Stimulated activated CD4-positive, alpha-beta T cell treated with anti-CD3 and anti-CD28 coated beads, Interleukin-1b, Interleukin-23, amount 100 ng/mL, for 1 hour (primary cell): ENCODE measurements around the gene CD48.
"Not testable (repeated sequence)": the region's sequence is repeated elsewhere in the genome, so short reads cannot be mapped to it uniquely, and the experiment has no call there.

ENCODE experiments used
- DNase-seq, 2 donors: peaks; one replicate each; pipeline ENCODE4 v3.0.0-alpha.2; 2020; ENCODE audit warnings: low read depth in 2 of 2

CD48 gene

GRCh38 chr1:160652924-160653619 lies 58.5 kb downstream of the CD48 start:
- no peak for DNase-seq

GRCh38 chr1:160652065-160652641 lies 59.5 kb downstream of the CD48 start:
- DNase-seq, result not testable (repeated sequence)

GRCh38 chr1:160651433-160652064 lies 60.1 kb downstream of the CD48 start:
- DNase-seq, result no peak

GRCh38 chr1:160647329-160647720 lies 64.3 kb downstream of the CD48 start:
- no peak for DNase-seq

DNA sequence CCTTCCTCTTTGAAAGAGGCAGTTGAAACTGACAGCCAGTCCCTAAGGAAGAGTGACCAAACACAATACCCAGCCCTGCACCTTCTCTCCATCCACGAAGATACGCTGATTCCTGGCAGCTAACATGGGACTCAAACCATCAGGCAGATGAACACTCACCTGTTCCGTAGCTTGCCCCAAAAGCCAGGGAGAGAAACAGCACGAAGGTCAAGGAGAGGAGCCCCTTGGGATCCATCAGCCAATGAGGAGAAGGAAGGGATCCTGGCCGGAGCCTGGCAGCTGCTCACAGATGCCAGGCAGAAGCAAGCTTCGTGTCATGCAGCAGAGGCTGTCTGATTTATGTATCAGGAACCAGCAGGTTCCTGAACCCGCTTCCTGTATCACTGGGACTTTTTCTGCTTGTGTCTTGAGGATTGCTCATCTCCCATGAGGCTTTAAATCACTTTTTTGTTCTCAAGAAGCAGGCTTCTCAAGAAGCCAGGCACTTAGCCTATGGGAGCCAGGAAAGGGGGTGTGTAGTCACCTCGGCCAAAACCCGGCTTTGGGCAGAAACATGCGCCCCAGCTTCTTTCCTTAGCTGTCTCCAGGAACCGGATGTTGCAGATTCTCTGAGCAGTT lies 64.8 kb downstream of the CD48 start, which contains the start of gene SLAMF1:
SLAMF1 (minus strand) TSS at position 334 of the 618 bp plus-strand sequence; CDS start at position 235, 99 bp downstream.
- DNase-seq, result no peak

- DNase-seq, result no peak
Measured at GRCh38 chr1:160646180-160646579, 65.4 kb downstream of the CD48 start.

DNA sequence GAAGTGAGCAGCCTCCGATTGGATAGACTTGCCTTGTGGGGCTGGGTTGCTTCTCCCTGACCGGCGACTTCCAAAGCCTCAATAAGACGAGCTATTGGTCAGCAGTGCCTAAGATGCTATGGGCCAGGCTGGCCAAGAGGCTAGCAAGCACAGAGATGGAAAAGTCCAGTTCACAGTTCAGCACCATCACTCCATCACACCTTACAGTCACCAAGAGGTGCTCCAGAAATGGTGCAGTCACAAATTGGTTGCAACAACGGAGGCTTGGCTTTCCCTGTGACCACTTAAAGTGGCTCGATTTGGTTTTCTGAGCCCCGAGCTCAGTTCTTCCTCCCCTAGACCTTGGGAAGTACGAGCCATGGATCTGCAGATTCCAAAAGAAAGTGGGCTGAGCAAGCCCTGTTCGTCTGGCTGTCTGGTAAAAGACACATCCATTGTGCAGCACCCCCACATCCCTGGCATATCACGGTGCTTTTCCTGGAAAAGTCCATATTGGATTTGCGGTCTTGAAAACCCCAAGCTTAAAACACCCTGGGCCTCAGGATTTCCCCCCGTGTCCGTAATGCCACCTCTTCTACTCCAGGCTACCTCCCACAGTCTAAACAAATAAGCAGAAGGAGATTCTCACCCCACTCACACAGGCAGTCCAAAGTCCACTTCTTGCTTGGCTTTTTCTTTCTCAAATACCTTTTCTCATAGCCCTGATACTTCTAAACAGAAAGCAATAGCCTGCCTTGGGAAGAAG lies 66.1 kb downstream of the CD48 start:
- no peak for DNase-seq

GRCh38 chr1:160644399-160644798 lies 67.2 kb downstream of the CD48 start:
- no peak for DNase-seq

- no peak for DNase-seq
Measured at GRCh38 chr1:160643138-160643537, 68.5 kb downstream of the CD48 start.

DNA sequence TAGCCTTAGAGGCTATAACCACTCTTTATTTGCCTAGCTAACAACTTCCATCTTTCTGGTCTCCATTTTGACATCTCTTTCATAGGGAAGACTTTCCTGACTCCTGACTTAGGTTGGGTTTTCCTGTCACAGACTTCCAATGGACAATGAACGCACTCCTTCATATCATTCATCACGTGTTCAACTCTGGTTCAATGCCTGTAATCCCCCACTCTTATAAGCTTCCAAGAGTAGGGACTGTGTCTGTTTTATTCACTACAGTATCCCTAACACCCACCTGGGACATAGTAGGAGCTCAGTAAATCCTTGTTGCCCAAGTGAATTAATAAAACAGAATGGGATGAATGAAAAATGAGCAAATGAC lies 69.4 kb downstream of the CD48 start:
- no peak for DNase-seq

GRCh38 chr1:160641323-160642280 lies 70.0 kb downstream of the CD48 start:
- DNase-seq, result no peak

- DNase-seq, result no peak
Measured at GRCh38 chr1:160640359-160641123, 71.1 kb downstream of the CD48 start.

GRCh38 chr1:160639652-160640051 lies 72.0 kb downstream of the CD48 start:
- DNase-seq, result no peak

GRCh38 chr1:160638926-160639325 lies 72.7 kb downstream of the CD48 start:
- DNase-seq, result no peak

DNA sequence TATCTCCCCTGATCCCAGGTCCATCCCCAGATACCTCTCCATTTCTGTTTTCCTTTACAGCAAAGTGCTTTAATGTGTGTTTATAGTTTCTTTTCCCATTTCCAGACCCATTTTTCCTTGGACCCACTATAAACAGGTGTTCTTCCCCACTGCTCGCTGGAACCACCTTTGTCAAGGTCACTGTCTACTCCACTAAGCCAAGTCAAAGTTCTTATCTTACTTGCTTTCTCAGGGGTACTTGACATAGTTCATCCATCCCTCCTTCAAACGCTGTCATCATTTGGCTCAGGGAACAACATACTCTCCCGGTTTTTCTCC lies 73.1 kb downstream of the CD48 start:
- DNase-seq, result no peak

- no peak for DNase-seq
Measured at GRCh38 chr1:160637821-160638539, 73.6 kb downstream of the CD48 start.

- DNase-seq, result no peak
Measured at GRCh38 chr1:160637065-160637464, 74.6 kb downstream of the CD48 start.

GRCh38 chr1:160636547-160636946 lies 75.1 kb downstream of the CD48 start:
- DNase-seq, result no peak

- no peak for DNase-seq
Measured at GRCh38 chr1:160636076-160636475, 75.5 kb downstream of the CD48 start.
